Panc1 (cell line): Measurements from ENCODE around the gene ANKRD55. TPM values are rescaled to one million over a fixed set of nuclear protein-coding genes. Genes with fewer than 3 reads are reported as not detected.
"Not testable (repeated sequence)": the region's sequence is repeated elsewhere in the genome, so short reads cannot be mapped to it uniquely, and the experiment has no call there.

Experiments
- ATAC-seq: fragments of 200-7000 bp; cut with Tn5 transposase; 2 replicates; pipeline ENCODE4 v1.9.1; 2020; ENCODE audit warnings: mild to moderate bottlenecking, moderate library complexity
- BruUV-seq: library from RNA; stranded (reverse); fragments of 400-500 nt; replicated peaks from 2 replicates; lab custom pipeline; 2021; lab: Mats Ljungman, UMichigan
- CTCF ChIA-PET: fragments of 300-600 bp; sonication (Branson Sonifier 250); formaldehyde crosslinking; loops from one replicate; lab custom pipeline; 2022; ENCODE audit warnings: antibody characterized with exemption; lab: Charles Lee
- POLR2A ChIA-PET: fragments of 300-600 bp; sonication (Branson Sonifier 250); formaldehyde crosslinking; loops from one replicate; lab custom pipeline; 2022; ENCODE audit warnings: antibody characterized with exemption; lab: Charles Lee
- DNase-seq: peaks from one replicate; pipeline ENCODE4 v3.0.0-alpha.2; 2010; ENCODE audit warnings: low read depth, low spot score
- H3K27ac ChIP-seq: 2 replicates; pipeline ENCODE4 v1.5.1; 2011; ENCODE audit warnings: mild to moderate bottlenecking, low read length, inconsistent platforms
- H3K27me3 ChIP-seq: fragments of 200-500 bp; sonication (Bioruptor generic); 2 replicates; pipeline ENCODE4 v1.6.0; 2014; ENCODE audit warnings: low read length, inconsistent platforms; ENCODE audit not compliant: control insufficient read depth, insufficient read depth
- H3K36me3 ChIP-seq: fragments of 200-500 bp; sonication (Bioruptor generic); 2 replicates; pipeline ENCODE4 v1.5.1; 2014; ENCODE audit warnings: inconsistent platforms, mild to moderate bottlenecking, low read length, moderate library complexity; ENCODE audit not compliant: control insufficient read depth, insufficient read depth
- H3K4me1 ChIP-seq: 2 replicates; pipeline ENCODE4 v1.5.1; 2011; ENCODE audit warnings: inconsistent platforms, mild to moderate bottlenecking, low read length, moderate library complexity; ENCODE audit not compliant: control insufficient read depth, insufficient read depth
- H3K4me3 ChIP-seq, 2 experiments: 2 replicates each; pipeline ENCODE4 v1.5.1; 2011 to 2012; ENCODE audit warnings: low read depth in 2 of 2, low read length in 2 of 2, mild to moderate bottlenecking in 2 of 2, inconsistent platforms in 1 of 2, moderate library complexity in 1 of 2
- H3K9me3 ChIP-seq: fragments of 200-500 bp; sonication (Bioruptor generic); 2 replicates; pipeline ENCODE4 v1.5.1; 2014; ENCODE audit warnings: low read depth, mild to moderate bottlenecking, inconsistent platforms, low read length, moderate library complexity; ENCODE audit not compliant: control insufficient read depth, insufficient read depth
- CTCF ChIP-seq: fragments of 450-650 bp; IDR thresholded peaks from 2 replicates; pipeline ENCODE4 v1.5.1; 2017; ENCODE audit warnings: mild to moderate bottlenecking
- POLR2AphosphoS5 ChIP-seq: IDR thresholded peaks from 2 replicates; pipeline ENCODE4 v1.6.1; 2012; ENCODE audit warnings: mild to moderate bottlenecking, low read depth, low read length, moderate library complexity
- REST ChIP-seq, 2 experiments: IDR thresholded peaks; 2 replicates each; pipeline ENCODE4 v1.6.1; 2011 to 2012; ENCODE audit warnings: low read depth in 2 of 2, control low read depth in 1 of 2, low read length in 1 of 2, mild to moderate bottlenecking in 1 of 2, moderate library complexity in 1 of 2; ENCODE audit not compliant: insufficient read depth in 1 of 2
- SIN3A ChIP-seq: IDR thresholded peaks from 2 replicates; pipeline ENCODE4 v1.6.1; 2012; ENCODE audit warnings: low read depth, mild to moderate bottlenecking, low read length, moderate library complexity, borderline replicate concordance; ENCODE audit not compliant: insufficient read depth
- TCF7L2 ChIP-seq: IDR thresholded peaks from 2 replicates; pipeline ENCODE4 v1.6.1; 2011; ENCODE audit warnings: mild to moderate bottlenecking, low read depth, low read length, inconsistent platforms
- in situ Hi-C: cut with HindIII; loops from 2 replicates; pipeline ENCODE4 v1.10.0; 2016; ENCODE audit warnings: low sequenced_read_pairs, low pct_unique_long_range_greater_than_20kb
- intact Hi-C: fragments of 100-400 bp; cut with micrococcal nuclease; formaldehyde crosslinking; loops from one replicate; pipeline ENCODE4 v1.10.0; 2022; ENCODE audit not compliant: unreplicated experiment
- total RNA-seq: library from RNA; stranded (reverse); gene quantifications from one replicate; pipeline ENCODE4 v1.2.1, GENCODE V29; 2021; ENCODE audit not compliant: unreplicated experiment

The ANKRD55 gene
- total RNA-seq, 1 experiment from 2014 or later, result not detected

DNA sequence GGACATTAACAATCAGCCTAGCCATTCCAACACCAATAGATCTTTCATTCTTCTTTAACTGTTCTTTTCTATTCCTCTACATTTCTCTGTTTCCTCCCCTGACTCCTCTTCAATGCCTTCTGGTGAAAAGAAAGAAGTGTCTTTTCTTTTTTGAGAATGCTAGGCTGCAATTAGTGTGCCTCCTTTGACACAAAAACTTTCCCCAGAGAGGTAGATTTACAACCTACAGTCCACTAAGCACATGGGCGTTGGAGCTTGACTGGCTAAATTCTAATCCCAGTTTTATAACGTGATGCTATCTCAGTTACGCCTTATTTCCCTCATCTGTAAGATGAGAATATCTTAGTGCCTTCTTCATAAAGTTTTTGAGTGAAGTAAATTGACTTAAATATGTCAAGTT is 16.9 kb upstream of the ANKRD55 start:
- ChIA-PET CTCF (no interaction called here), POLR2A (no interaction called here)
- no TSS peak for BruUV-seq
- Histone ChIP-seq H3K27me3 (no peaks in the 10 kb centered on the region), H3K27ac (no peak overlapping the region), H3K4me3 (no peak overlapping the region), H3K4me1 (no peaks in the 10 kb centered on the region; the same call in 1 of the 2 replicates), H3K9me3 (no peaks in the 10 kb centered on the region), H3K36me3 (no peaks in the 10 kb centered on the region)
- intact Hi-C loops, result no loop called here
- in situ Hi-C loops, result no loop called here
- TF ChIP-seq REST (IDR thresholded peaks at IDR 0.05; ENCODE audit: insufficient read depth in 1 of 2, low read depth in 2 of 2, low read length in 1 of 2) (no peak), TCF7L2 (no peak), POLR2AphosphoS5 (no peak), CTCF (no peak), SIN3A (no peak)
- no peak for ATAC-seq
- DNase-seq, result no peak

- DNase-seq, H3K27ac ChIP-seq, CTCF ChIA-PET, H3K4me1 ChIP-seq, ATAC-seq, intact Hi-C loops, H3K4me3 ChIP-seq, H3K36me3 ChIP-seq, BruUV-seq, in situ Hi-C loops, H3K9me3 ChIP-seq, H3K27me3 ChIP-seq, POLR2A ChIA-PET: not testable (repeated sequence)
Measured at GRCh38 chr5:56249085-56249484, 16.0 kb upstream of the ANKRD55 start.

GRCh38 chr5:56247592-56247991 is 14.5 kb upstream of the ANKRD55 start:
- DNase-seq (no peak), ATAC-seq (no peak)
- TF ChIP-seq CTCF (no peak), SIN3A (no peak), TCF7L2 (no peak), REST (IDR thresholded peaks at IDR 0.05; ENCODE audit: insufficient read depth in 1 of 2, low read depth in 2 of 2, low read length in 1 of 2) (no peak), POLR2AphosphoS5 (no peak)
- Histone ChIP-seq H3K36me3 (no peaks in the 10 kb centered on the region), H3K4me1 (no peaks in the 10 kb centered on the region; the same call in 1 of the 2 replicates), H3K27me3 (no peaks in the 10 kb centered on the region), H3K27ac (no peak overlapping the region), H3K9me3 (no peaks in the 10 kb centered on the region), H3K4me3 (no peak overlapping the region)
- CTCF ChIA-PET, result no interaction called here
- intact Hi-C loops, result no loop called here
- in situ Hi-C loops, result no loop called here
- BruUV-seq, result no TSS peak
- POLR2A ChIA-PET, result no interaction called here
